ENCODE measurements around the gene ZNF420.

ZNF420 gene

DNA sequence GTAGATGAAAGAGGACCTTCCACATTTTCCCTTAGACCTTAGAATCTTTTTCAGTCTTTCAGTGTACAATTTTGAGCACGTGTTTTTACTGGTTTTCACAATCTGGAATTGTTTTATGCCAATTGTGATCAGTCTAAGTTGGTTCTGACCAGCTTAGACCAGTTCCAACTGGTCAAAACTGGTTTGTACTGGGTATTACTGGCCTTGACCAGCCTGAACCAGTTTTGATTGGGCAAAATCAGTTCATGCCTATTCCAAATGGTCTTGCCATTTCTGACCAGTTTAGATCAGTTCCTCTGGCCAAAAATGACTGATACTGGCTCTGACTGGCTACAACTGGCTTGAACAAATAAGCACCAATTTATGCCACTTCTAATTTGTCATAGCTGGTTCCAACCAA, 57.9 kb downstream of the ZNF420 start:
- DNase-seq (ENCODE audit: insufficient read length, low spot score) (no peak), FAIRE-seq (no peak)

DNA sequence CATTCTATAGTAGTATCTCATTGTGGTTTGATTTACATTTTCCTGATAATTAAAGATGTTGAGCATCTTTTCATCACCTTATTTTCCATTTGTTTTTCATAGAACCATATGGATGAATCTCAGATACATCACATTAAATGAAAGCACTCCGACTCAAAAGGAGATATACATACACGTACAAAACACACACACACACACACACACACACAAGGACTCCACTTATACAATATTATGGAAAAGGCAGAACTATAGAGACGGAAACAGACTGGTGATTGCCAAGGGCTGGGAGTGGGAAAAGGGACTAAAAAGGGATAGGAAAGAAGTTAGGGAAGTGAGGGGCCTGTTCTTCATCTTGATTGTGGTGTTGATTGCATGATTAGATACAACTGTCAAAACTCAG, 70.0 kb downstream of the ZNF420 start:
- no peak for DNase-seq (ENCODE audit: insufficient read length, low spot score)
- no peak for FAIRE-seq

DNA sequence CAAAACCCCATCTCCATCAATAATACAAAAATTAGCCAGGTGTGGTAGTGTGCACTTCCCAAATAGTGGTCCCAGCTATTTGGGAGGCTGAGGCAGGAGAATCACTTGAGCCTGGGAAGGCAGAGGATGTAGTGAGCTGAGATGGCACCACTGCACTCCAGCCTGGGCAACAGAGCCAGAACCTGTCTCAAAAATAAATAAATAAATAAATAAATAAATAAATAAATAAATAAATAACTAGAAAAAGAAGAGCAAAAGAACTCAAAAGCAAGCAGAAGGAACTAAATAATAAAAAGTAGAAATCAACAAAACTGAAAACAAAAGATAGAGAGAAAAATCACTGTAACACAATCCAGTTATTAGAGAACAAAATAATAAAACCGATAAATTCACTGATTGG, 81.9 kb downstream of the ZNF420 start:
- FAIRE-seq (no peak), DNase-seq (ENCODE audit: insufficient read length, low spot score) (no peak)

GRCh38 chr19:37165635-37166034, 87.4 kb downstream of the ZNF420 start:
- DNase-seq (ENCODE audit: insufficient read length, low spot score) (no peak), FAIRE-seq (no peak)

DNA sequence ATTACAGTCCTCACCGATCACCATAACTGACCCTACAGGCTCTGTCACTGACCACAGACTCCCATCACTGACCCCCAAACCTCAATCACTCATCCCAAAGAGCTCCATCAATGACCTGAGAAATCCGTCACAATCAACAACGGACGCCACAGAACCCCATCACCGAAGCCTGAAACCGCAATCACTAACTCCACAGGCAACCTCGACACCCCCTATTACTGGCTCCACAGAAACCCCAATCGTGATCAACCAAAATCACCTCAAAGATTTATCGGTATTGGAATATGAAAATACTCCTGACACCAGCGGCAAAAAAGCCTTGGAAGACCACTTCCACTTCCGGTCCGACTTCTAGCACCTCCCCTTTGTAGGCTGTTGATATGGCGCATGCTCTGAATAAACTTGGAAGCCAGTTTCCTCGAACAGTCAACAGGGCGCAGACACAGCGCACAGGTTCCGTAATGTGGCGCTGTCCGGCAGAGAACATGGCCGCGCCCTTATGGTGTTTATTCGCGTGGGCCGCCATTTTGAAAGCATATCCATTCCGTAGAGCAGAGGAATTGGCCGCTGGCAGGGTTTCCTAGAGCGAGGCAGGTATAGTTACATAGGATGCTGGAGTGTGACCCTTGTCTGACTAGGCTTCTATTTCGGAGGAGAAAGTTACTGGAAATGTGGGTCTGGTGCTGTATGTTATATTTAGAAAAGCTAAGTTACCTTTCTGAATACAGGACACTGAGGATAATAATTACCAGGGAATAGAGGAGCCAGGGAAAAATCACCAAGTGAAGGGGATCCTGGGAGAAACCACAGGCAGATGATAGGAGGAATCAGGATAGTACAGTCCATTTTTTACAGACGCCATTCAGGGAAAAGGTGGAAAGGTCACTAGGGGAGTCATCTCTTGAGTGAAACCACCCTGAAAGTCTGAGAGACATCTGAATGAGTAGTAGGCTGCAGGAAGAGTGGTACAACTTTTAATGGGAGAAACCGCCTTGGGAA, 94.4 kb downstream of the ZNF420 start, which contains the start of gene ZNF585A:
ZNF585A (minus strand) TSS at position 328 of the 999 bp plus-strand sequence. CDS start 2,785 bp downstream, outside the sequence.
- DNase-seq (ENCODE audit: insufficient read length, low spot score), result peak; percentile 84
- peak; percentile 96 for FAIRE-seq
